Adipose tissue (tissue), 3 donors: ENCODE data around the gene STK17A. TPM values are rescaled to one million over a fixed set of nuclear protein-coding genes. Genes with fewer than 3 reads are reported as not detected.
"Not testable (repeated sequence)": the region's sequence is repeated elsewhere in the genome, so short reads cannot be mapped to it uniquely, and the experiment has no call there.

ENCODE experiments used
- H3K27ac ChIP-seq: one replicate; pipeline ENCODE4 v1.5.1; 2013; ENCODE audit warnings: low read depth, low read length
- WGBS, 3 donors: extraction: QIAGEN DNeasy Blood & Tissue Kit; methylation state at CpG; one replicate each; pipeline ENCODE4 v1.1.7; 2013; 5-methylcytosine and 5-hydroxymethylcytosine counted together
- polyA plus RNA-seq, 3 donors: library from polyadenylated mRNA; stranded (reverse); fragments of 200-250 nt; gene quantifications; one replicate each; pipeline ENCODE4 v1.2.3, GENCODE V29; 2013
- donor health status: healthy with polysubstance abuse.
- donor health status: Bipolar disorder and iron deficiency.
- donor health status: healthy.

STK17A gene
- polyA plus RNA-seq, 3 donors: 6.4 to 22.2 (median 7.2) TPM

- 53 to 68% (median 55%) methylated on average over 2 of the region's 2 CpGs for WGBS, 3 donors
- H3K27ac ChIP-seq: no peak overlapping the region
These were observed 8.1 kb downstream of the STK17A start for GRCh38 chr7:43590862-43591557.

DNA sequence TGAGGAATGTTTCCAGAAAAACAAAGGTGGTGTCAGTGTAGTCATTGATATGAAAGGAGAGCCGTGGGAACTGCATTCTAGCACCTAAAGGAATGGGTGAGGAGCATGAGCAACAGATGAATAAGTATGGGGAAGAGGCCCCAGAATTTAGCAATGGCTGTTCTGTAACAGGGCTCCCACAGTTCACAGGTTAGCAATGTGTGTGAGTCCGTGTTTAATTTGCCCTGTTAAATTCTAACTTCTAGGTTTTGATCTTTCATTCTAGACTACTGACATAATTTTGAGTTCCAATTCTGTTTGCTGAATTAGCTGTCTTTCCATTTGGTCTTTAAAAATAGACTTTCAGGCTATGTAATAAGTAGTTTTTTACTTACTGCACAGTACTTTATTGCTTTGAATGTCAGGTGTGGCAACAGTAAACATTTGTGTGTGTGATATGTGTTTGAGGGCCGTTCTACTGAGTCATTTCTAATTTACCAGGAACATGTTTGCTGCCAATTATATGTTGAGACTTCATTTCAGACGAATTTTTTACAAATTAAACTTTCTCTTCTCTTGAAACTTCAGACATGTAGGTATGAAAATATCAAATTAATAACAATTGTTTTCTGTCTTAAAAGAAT is 8.8 kb downstream of the STK17A start:
- WGBS, 3 donors: 21 to 64% (median 53%) methylated on average over 4 of the region's 4 CpGs
- no peak overlapping the region for H3K27ac ChIP-seq

DNA sequence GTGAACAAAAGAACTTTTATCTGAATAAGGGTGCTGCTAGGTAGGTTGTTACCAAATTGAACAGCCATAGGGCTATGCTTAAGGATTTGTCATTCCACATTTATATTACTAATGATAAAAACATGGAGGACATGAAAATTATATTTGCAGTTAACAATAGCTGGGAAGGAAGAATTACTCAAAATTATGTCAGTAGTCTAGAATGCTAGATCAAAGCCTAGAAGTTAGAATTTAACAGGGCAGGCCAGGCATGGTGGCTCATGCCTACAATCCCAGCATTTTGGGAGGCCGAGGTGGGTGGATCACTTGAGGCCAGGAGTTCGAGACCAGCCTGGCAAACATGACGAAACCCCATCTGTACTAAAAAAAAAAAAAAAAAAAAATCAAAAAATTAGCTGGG is 9.4 kb downstream of the STK17A start:
- no peak overlapping the region for H3K27ac ChIP-seq
- 86 to 91% (median 86%) methylated on average over 3 of the region's 3 CpGs for WGBS, 3 donors

DNA sequence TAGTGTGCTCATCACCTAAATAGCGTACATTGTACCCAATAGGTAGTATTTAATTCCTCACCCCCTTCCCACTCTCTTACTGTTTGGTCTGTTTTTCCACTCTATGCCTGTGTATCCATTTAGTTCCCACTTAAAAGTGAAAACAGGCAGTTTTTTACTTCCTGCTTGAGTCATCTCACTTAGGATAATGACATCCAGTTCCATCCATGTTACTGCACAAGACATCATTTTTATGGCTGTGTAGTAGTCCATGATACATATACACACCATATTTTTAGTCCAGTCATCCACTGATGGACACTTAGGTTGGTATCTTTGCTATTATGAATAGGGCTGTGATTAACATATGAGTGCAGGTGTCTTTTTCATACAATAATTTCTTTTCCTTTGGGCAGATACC is 10.1 kb downstream of the STK17A start:
- WGBS, 3 donors: 95 to 96% (median 95%) methylated on average over 1 of the region's 1 CpG
- no peak overlapping the region for H3K27ac ChIP-seq

- H3K27ac ChIP-seq: no peak overlapping the region
- WGBS, 3 donors: 82 to 95% (median 93%) methylated on average over 2 of the region's 2 CpGs
These were observed 11.1 kb downstream of the STK17A start for GRCh38 chr7:43594020-43594419.

DNA sequence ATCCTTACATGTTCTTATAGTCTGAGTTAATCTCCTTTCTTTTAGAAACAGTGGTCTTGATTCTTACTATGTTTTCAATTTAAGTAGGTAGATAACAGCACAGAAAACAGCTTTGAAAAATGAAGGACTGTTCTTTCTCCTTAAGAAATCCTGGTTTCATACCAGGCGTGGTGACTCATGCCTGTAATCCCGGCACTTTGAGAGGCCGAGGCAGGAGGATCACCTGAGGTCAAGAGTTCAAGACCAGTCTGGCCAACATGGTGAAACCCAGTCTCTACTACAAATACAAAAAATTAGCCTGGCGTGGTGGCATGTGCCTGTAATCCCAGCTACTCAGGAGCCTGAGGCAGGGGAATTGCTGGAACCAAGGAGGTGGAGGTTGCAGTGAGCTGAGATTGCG is 13.5 kb downstream of the STK17A start:
- 86 to 90% (median 89%) methylated on average over 5 of the region's 5 CpGs for WGBS, 3 donors
- H3K27ac ChIP-seq: not testable (repeated sequence)

DNA sequence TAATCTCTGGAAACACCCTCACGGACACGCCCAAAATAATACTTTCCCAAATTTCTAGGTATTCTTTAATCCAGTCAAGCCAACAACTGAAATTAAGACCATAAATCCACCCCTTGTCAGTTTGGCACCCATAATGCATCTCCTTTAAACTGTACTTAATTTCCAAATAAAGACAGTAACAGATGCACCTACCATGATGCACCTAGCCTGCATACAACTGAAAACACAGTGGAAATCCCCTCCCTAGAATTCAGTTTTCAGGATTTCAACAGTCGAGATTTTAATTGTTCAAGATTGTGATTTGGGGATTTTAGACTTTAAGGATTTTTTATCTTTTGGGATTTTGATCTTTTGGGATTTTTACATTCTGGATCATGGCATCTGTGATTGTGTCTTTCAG is 17.1 kb downstream of the STK17A start:
- WGBS, 3 donors: 90 to 92% (median 91%) methylated on average over 3 of the region's 3 CpGs
- no peak overlapping the region for H3K27ac ChIP-seq

DNA sequence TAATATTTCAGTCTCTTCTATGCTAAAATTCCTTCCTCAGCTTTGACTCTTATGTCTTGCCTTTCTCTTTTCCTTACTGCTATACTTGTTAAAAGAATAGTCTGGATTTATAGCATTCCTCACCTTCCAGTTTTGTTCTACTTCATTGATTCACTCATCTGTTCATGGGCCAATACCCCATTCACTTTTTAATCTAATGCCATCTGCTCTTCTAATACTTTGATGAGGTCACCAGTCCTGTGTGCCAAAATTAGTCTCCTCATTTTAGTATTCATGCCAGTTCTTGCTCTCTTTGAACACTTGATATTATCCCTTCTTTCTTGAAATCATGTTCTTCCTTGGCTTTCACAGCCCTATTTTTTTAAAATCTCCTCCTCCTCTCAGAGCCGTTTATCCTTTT is 19.3 kb downstream of the STK17A start:
- no peak overlapping the region for H3K27ac ChIP-seq
- WGBS, 3 donors: 79 to 89% (median 86%) methylated on average over 1 of the region's 1 CpG

DNA sequence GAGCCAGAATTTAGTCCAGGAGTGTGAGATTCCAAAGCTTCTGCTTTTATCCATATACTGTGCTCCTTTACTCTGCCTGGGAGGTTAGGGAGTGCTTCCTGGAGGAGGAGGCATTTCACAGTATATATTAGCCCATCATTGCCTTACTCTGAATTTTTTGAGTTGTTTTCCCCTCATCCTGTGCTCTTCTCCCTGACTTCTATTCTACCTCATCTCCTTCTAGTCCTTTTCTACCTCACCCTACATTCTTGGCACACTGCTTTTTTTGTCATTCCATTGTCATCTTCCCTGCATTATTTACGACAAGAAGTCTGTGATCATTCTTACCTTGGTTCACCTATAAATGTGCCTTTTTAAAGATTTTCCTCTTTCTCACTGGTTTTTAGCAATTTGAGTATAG is 21.3 kb downstream of the STK17A start:
- WGBS, 3 donors: 94 to 97% (median 95%) methylated on average over 1 of the region's 1 CpG
- H3K27ac ChIP-seq: no peak overlapping the region

DNA sequence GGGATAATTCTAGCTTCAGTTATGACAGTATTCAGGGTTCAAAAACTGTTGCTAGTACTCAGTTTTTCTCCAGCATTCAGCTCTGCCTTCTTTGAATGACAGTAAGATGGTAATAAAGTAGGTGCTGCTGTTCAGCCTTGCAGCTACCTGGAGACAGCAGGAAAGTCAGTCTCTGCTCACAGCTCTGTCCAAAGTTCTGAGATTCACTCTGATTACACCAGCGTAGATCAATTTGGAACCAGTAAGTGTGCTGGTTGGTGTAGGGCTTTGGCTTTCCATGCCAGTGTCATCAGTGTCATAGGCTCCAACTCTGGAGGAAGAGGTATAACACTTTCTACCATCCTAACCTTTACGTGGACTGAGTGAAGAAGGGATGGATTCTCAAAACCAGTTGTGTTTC is 26.2 kb downstream of the STK17A start:
- H3K27ac ChIP-seq: no peak overlapping the region
- 96 to 100% (median 98%) methylated on average over 2 of the region's 2 CpGs for WGBS, 3 donors

DNA sequence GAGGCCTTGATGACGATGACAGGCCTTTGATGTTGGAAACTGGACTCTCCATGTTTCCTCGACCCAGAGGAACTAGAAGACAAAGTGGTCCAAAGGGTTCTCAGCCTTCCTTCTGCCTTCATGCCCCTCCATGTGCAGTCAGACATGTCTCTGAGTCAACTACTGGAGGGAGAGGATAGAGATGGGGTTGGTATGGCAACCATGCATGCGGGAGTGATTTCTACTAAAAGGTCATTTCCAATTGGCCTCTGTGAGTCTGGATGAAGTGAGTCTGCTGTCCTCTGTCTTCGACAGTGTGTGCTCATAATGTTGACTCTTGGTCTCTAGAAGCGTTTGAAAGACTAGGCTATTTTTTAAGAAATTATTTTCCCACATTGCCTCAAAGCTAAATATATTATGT is 29.2 kb downstream of the STK17A start:
- no peak overlapping the region for H3K27ac ChIP-seq
- 76 to 86% (median 78%) methylated on average over 5 of the region's 5 CpGs for WGBS, 3 donors

DNA sequence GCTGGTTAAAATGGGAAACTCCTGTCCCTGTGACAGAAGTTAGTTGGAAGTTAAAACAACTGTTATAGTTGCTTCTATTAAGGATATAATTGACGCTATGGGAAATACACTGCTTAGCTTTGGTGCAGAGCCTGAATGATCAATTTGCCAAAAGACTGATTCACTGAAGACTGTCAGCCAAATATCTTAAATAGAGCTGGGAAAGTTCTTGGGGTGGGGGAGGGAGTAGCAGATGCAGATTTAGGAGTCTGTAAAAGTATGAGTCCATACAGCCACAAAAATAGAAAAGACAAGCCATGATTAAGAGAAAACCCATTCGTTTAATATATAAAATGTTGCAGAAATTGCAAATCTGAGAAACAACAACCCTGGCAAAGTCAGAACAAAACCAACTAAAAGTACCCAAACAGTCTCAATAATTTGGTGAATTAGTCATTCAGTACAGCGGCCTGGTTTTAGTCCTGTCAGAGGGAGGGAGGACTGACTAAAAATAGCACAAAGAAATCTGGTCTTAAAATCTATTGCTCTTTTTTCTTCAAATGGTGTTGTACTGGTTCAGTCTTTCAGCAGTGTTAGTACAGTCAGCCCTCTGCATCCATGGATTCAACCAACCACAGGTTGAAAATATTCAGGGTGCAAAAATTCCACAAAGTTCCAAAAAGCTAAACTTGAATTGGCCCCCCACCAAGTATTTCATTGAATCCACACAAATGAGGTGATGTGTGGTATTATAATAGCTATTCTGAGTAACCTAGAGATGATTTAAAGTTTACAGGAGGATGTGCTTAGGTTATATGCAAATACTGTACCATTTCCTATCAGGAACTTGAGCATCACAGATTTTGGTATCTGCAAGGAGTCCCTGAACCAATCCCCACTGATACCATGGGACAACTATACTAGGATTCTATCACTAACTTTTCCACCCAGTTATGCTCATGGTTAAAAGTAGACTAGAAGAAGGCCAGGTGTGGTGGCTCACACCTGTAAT is 30.0 kb downstream of the STK17A start:
- no peak overlapping the region for H3K27ac ChIP-seq
- WGBS, 3 donors: 56 to 81% (median 64%) methylated on average over 3 of the region's 3 CpGs

- H3K27ac ChIP-seq: no peak overlapping the region
- 64 to 84% (median 65%) methylated on average over 7 of the region's 7 CpGs for WGBS, 3 donors
These were observed 32.7 kb downstream of the STK17A start for GRCh38 chr7:43615558-43616145.

DNA sequence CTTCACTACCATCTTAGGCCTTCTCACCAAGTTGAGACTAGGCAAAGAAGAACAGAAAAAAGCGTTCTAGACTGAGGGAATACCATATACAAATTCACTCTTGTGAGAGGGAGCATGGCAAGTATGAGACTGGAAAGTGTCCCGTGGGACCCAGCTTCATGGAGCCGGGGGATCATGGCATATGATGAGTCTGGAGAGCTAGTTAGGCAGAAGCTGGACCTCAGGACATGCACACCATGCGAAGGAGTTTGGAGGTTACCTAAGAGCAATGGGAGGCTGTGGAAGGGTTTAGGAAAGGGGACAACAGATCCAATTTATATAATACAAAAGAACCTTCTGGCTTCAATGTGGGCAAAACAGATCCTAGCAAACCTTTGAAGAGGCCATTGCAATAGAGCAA is 34.1 kb downstream of the STK17A start:
- 97 to 98% (median 98%) methylated on average over 4 of the region's 4 CpGs for whole genome bisulfite sequencing, 3 donors
- H3K27ac ChIP-seq: no peak overlapping the region

DNA sequence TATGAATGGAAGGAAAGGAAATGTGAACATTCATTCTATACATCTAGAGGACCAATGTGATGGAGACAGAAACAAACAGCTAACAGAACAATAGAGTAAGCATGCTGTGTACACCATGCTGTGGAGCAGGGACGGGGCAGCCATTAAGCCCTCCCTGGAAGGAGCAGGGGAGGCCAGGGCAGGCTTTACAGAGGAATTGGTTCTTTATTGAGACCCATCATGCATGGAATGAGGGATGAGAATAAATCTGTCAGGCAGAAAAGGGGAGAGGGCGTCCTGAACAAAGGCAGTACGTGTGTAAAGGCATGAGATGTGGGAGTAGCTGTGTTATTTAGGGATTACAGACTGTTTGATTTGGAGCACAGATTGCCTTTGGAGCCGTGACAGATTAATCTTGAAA is 35.2 kb downstream of the STK17A start:
- H3K27ac ChIP-seq: no peak overlapping the region
- 70 to 83% (median 77%) methylated on average over 4 of the region's 4 CpGs for WGBS, 3 donors

DNA sequence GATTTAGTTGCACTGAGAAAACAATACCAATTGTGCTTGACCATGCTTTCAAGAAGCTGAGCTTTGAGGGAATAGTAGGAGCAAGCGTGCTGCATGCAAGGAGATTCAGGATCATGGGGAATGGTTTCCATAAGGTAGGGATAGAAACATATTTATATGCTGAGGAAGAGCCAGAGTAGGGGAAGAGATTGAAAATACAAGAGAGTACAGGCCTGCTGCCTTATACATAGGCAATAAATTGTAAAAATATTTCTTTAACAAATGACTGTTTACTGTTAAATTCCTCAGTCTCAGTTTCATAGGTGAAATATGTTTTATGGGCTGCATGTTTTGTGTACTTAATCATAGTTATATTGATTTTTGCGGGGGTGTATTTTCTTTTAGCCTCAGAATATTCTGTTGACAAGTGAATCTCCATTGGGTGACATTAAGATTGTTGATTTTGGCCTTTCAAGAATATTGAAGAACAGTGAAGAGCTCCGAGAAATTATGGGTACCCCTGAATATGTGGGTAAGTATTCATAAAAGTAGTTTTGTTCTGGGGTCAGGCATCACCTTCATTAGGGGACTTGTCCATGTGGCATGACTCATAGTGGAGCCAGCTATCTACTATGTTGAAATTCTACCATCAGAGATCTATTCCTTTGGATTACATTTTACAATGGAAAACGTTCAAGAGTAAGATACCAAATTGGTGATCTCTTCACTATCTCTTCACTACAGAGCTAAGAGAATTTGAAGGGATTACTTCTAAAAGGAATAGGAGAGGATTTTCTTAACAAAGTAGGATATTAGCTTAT is 36.5 kb downstream of the STK17A start:
- 89 to 94% (median 93%) methylated on average over 4 of the region's 4 CpGs for WGBS, 3 donors
- no peak overlapping the region for H3K27ac ChIP-seq

DNA sequence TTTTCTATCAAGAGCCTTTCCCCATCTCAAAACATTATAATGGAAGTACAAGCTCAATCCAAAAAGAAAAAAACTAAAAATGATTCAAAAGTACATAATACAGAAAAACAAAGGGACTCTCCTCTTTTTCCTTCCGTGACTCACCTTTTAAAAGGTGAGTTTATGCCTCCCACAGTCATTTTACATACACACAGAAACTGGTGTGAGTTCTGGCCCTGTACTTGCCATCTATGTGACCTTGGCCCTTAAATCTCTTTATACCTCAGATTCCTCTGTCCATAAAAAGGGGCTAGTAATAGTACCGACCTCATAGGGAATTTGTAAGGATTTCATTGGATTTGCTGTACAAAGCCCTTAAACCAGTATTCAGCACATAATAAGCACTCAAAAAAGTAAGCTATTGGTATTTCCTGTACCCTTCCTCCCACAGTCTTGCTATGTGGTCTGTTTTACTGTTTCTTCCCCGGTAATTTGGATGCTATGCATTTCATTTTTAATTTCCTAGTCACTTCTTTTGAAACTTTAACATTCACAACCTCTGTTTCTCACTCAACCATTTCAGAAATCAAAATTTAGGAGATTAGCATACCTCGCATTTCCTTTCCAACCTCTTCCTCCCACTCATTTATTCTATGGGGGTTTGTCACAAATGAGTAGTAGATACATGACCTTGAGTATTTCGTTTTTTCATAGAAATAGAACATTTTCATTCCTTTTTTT is 39.0 kb downstream of the STK17A start:
- WGBS, 3 donors: 80 to 86% (median 83%) methylated on average over 5 of the region's 5 CpGs

More for the DNA sequence above, 39.0 kb downstream of the STK17A start:
- no peak overlapping the region for H3K27ac ChIP-seq
